Upper lobe of left lung (tissue), 6 donors: ENCODE data around the gene CNOT8. TPM values are rescaled to one million over a fixed set of nuclear protein-coding genes. Genes with fewer than 3 reads are reported as not detected.

Experiments used
- ATAC-seq, 2 donors: fragments of 200-7000 bp; cut with Tn5 transposase; one replicate each; pipeline ENCODE4 v1.9.1; 2022; ENCODE audit warnings: mild to moderate bottlenecking in 2 of 2, moderate library complexity in 2 of 2; ENCODE audit not compliant: low FRiP score in 2 of 2
- DNase-seq, 2 donors: peaks; one replicate each; pipeline ENCODE4 v3.0.0-alpha.2; 2019 to 2020
- H3K27ac ChIP-seq, 4 donors: fragments of 200-600 bp; sonication (generic); one replicate each; pipeline ENCODE4 v1.5.1; 2016 to 2019
- H3K27me3 ChIP-seq, 4 donors: fragments of 200-600 bp; sonication (generic); one replicate each; pipeline ENCODE4 v1.5.1; 2017 to 2019
- H3K36me3 ChIP-seq, 4 donors: fragments of 200-600 bp; sonication (generic); one replicate each; pipeline ENCODE4 v1.5.1; 2016 to 2019
- H3K4me1 ChIP-seq, 4 donors: fragments of 200-600 bp; sonication (generic); one replicate each; pipeline ENCODE4 v1.5.1; 2018 to 2019
- H3K4me3 ChIP-seq, 4 donors: fragments of 200-600 bp; sonication (generic); one replicate each; pipeline ENCODE4 v1.5.1; 2017 to 2019; ENCODE audit warnings: mild to moderate bottlenecking in 2 of 4, moderate library complexity in 1 of 4
- H3K9me3 ChIP-seq, 4 donors: fragments of 200-600 bp; sonication (generic); one replicate each; pipeline ENCODE4 v1.5.1; 2018 to 2019
- EP300 ChIP-seq, 4 donors: sonication (generic); formaldehyde crosslinking; IDR thresholded peaks; one replicate each; pipeline ENCODE4 v1.5.1; 2017; ENCODE audit warnings: antibody characterized with exemption in 4 of 4, control low read depth in 2 of 4
- POLR2A ChIP-seq, 4 donors: fragments of 450-650 bp; IDR thresholded peaks; one replicate each; pipeline ENCODE4 v1.5.1; 2016 to 2017; ENCODE audit warnings: antibody characterized with exemption in 4 of 4, mild to moderate bottlenecking in 2 of 4
- POLR2AphosphoS5 ChIP-seq, 2 donors: sonication (generic); formaldehyde crosslinking; IDR thresholded peaks; one replicate each; pipeline ENCODE4 v1.5.1; 2017; ENCODE audit warnings: antibody characterized with exemption in 2 of 2
- WGBS, 2 donors: methylation state at CpG; one replicate each; pipeline ENCODE4 v1.1.5; 2017 to 2018; 5-methylcytosine and 5-hydroxymethylcytosine counted together
- total RNA-seq, 6 donors: library from RNA; depleted of rRNA in 4 of 6; stranded (reverse); fragments of >200 nt in 4 of 6; gene quantifications; one replicate each; pipeline versions ENCODE4 v1.1.0 to v1.2.1, GENCODE V29; 2016 to 2021
- TF ChIP-seq, protein P1 (sequence below), 6 experiments: fragments of 450-650 bp in 4 of 6; fragments of 200-600 bp in 2 of 6; sonication (generic) in 2 of 6; IDR thresholded peaks; one replicate each; pipeline ENCODE4 v1.5.1; 2016 to 2019; ENCODE audit warnings: antibody characterized with exemption in 6 of 6
- donor health status: DM: no; HTN: no; CAD: no; lungs with moderate emphysema.
- donor health status: DM: no; HTN: yes; CAD: no; lungs with severe emphysema.

The CNOT8 gene
- 100 to 1,000 TPM in 1 of 6 donors, 10 to 100 TPM in 5; 54.5 to 189 (median 87.6) TPM for total RNA-seq

DNA sequence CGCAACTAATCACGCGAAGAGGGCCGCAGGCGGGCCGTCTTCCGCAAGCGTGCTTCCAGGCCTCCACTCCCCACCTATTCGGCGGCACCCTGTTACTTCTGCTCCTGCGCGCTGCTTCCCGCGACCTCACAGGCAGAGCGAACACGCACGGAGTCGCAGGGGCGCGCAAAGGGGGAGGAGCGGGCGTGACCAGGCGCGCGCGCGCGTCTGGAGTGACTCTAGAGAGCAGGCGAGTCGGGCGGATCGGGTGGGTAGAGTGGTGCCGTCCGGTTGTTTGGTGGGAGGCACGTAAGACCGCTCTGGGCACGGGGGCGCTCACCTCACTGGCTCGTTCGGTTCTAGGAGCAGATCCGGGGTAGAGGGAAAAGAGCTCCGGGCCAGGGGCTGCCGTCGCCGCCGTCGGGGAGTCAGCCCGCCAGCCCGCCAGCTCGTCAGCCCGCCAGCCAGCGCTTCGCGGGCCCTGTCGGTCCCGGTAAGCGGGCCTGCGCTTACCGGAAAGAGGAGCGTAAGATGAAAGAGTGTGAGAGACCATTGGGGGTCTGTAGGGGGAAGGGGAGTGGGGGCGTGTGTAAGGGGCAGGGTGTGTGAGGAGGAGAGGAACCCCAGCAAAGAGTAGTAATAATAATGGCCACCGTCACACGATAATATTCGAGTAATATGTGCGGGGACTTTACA, at the start of gene CNOT8:
Gene CNOT8, plus strand, starts transcription at position 331 of the 675 bp plus-strand sequence. CDS start 4,652 bp downstream, outside the sequence.
- peak; percentile 94 to 98 for ATAC-seq
- TF ChIP-seq POLR2A (IDR thresholded peaks at IDR 0.05) (peak in 3 of 4 donors; percentile 84 to 97 (median 91)), POLR2AphosphoS5 (IDR thresholded peaks at IDR 0.05) (peak; percentile 94), EP300 (IDR thresholded peaks at IDR 0.05) (peak in 1 of 4 donors; percentile 12)
- TF ChIP-seq, protein P1, sequence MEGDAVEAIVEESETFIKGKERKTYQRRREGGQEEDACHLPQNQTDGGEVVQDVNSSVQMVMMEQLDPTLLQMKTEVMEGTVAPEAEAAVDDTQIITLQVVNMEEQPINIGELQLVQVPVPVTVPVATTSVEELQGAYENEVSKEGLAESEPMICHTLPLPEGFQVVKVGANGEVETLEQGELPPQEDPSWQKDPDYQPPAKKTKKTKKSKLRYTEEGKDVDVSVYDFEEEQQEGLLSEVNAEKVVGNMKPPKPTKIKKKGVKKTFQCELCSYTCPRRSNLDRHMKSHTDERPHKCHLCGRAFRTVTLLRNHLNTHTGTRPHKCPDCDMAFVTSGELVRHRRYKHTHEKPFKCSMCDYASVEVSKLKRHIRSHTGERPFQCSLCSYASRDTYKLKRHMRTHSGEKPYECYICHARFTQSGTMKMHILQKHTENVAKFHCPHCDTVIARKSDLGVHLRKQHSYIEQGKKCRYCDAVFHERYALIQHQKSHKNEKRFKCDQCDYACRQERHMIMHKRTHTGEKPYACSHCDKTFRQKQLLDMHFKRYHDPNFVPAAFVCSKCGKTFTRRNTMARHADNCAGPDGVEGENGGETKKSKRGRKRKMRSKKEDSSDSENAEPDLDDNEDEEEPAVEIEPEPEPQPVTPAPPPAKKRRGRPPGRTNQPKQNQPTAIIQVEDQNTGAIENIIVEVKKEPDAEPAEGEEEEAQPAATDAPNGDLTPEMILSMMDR (IDR thresholded peaks at IDR 0.05) = peak in 2 of 6 experiments; percentile 9 to 12
- DNase-seq = peak; percentile 99
- peaks cover 41 to 56% (median 47%) of the 10 kb centered on the region in 4 donors for H3K4me1 ChIP-seq
- H3K9me3 ChIP-seq = no peaks in the 10 kb centered on the region
- H3K4me3 ChIP-seq = peak within 1 kb of the TSS; percentile 70 to 89 (median 78)
- 0 to 1% methylated on average over 37 to 65 of the region's 65 CpGs for WGBS, 2 donors
- peaks cover 0 to 5% (median 1%) of the 10 kb centered on the region in 4 donors for H3K36me3 ChIP-seq
- H3K27ac ChIP-seq = peak within 1 kb of the TSS; percentile 97 to 98 (median 98)
- H3K27me3 ChIP-seq = no peaks in the 10 kb centered on the region

DNA sequence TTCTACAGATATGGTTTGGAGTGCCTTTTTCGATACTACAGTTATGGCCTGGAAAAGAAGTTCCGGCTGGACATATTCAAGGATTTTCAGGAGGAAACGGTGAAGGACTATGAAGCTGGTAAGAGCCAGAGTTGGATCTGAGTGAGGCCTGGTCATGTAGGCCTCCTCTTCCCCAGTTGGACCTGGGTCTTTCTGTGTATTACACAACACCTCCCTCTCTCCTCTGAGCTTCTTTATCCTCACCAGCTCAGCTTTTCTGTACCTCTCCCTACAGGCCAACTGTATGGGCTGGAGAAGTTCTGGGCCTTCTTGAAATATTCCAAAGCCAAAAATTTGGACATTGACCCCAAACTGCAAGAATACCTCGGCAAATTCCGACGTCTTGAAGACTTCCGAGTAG, 47.2 kb upstream of the CNOT8 start:
- TF ChIP-seq POLR2AphosphoS5 (IDR thresholded peaks at IDR 0.05) (no peak), POLR2A (IDR thresholded peaks at IDR 0.05) (no peak), EP300 (IDR thresholded peaks at IDR 0.05) (no peak)
- TF ChIP-seq, protein P1 (IDR thresholded peaks at IDR 0.05) = no peak
- no peaks in the 10 kb centered on the region for H3K27me3 ChIP-seq
- 83 to 91% methylated on average over 7 of the region's 7 CpGs for WGBS, 2 donors
- DNase-seq (no peak), ATAC-seq (no peak)
- no peak overlapping the region for H3K27ac ChIP-seq
- no peak overlapping the region for H3K4me3 ChIP-seq
- H3K4me1 ChIP-seq = peaks cover 0 to 4% (median 0%) of the 10 kb centered on the region in 4 donors
- peaks cover 23 to 98% (median 74%) of the 10 kb centered on the region in 4 donors for H3K36me3 ChIP-seq
- no peaks in the 10 kb centered on the region for H3K9me3 ChIP-seq

DNA sequence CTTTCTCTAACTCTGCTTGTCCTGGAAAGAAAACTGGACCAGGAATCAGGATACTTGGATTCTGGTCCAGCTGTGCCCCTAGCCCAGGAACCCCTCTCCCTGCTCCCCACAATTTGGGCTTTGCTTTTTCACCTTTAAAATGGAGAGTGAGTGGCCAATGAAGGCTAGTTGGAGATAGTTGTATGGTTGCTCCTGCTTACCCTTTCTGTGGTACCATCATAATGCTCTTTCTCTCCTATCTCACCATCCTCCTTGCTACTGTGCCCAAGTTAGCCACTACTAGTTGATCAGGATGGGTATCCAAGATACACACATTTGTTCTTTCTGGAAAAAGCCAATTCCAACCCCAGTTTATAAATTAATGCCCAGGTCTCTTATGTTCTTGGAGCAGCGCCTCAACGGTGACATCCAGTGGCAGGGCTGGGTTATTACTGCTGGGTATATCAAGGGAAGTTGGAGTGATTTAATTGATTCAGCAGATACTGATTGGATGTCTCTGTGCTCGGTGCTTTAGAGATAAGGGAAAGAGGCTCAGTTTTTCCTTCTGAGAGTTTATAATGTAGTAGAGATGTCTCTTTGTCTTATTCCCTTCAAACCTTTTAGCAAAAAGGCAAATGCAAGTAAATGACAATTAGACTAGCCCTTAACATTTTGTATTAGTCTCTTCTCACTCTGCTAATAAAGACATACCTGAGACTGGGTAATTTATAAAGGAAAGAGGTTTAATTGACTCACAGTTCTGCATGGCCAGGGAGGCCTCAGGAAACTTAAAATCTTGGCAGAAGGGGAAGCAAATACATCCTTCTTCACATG, 46.6 kb upstream of the CNOT8 start:
- 28 to 31% methylated on average over 3 of the region's 3 CpGs for WGBS, 2 donors
- Histone ChIP-seq H3K4me1 (peaks cover 0 to 4% (median 0%) of the 10 kb centered on the region in 4 donors), H3K27ac (peak overlapping the region in 1 of 4 donors; percentile 12), H3K27me3 (no peaks in the 10 kb centered on the region), H3K36me3 (peaks cover 19 to 98% (median 74%) of the 10 kb centered on the region in 4 donors), H3K9me3 (no peaks in the 10 kb centered on the region), H3K4me3 (no peak overlapping the region)
- TF ChIP-seq, protein P1 (IDR thresholded peaks at IDR 0.05) = peak; percentile 77 to 87 (median 82)
- no peak for TF ChIP-seq POLR2A (IDR thresholded peaks at IDR 0.05)
- TF ChIP-seq POLR2AphosphoS5 (IDR thresholded peaks at IDR 0.05) = no peak
- DNase-seq (peak in 1 of 2 donors; percentile 67), ATAC-seq (peak; percentile 81 to 91)

DNA sequence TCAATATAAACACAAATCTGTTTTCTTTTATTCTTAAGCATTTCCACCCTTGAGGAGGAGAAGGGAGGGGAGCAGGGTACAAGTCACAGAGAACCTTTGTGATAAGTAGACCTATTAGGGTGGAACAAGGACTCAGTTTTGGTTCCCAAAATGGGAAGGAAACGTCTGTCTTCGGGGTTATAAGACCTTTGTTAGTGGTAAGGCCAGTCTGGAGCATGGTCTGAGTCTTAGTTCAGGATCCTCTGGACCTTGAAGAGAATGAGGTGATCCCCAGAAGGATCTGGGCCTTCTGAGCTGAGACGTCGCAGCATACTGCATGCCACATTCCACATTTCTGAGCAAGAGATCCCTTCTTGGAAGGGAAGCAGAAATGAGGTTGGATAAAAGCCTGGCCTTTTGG, 45.3 kb upstream of the CNOT8 start:
- WGBS, 2 donors = 75 to 76% methylated on average over 4 of the region's 4 CpGs
- Histone ChIP-seq H3K4me3 (no peak overlapping the region), H3K9me3 (no peaks in the 10 kb centered on the region), H3K27ac (no peak overlapping the region), H3K4me1 (peaks cover 0 to 4% (median 0%) of the 10 kb centered on the region in 4 donors), H3K27me3 (no peaks in the 10 kb centered on the region), H3K36me3 (peaks cover 19 to 98% (median 74%) of the 10 kb centered on the region in 4 donors)
- ATAC-seq = no peak
- DNase-seq = no peak
- no peak for TF ChIP-seq POLR2A (IDR thresholded peaks at IDR 0.05)
- TF ChIP-seq POLR2AphosphoS5 (IDR thresholded peaks at IDR 0.05) = no peak
- no peak for TF ChIP-seq EP300 (IDR thresholded peaks at IDR 0.05)
- TF ChIP-seq, protein P1 (IDR thresholded peaks at IDR 0.05) = no peak
